NT2/D1 (cell line): ENCODE results near the gene SPNS1.

ENCODE experiments used
- SUZ12 ChIP-seq: IDR thresholded peaks from 2 replicates; pipeline ENCODE4 v1.6.1; 2011; ENCODE audit not compliant: insufficient read length, insufficient read depth; ENCODE audit errors: extremely low read depth
- YY1 ChIP-seq: IDR thresholded peaks from 2 replicates; pipeline ENCODE4 v1.6.1; 2011; ENCODE audit not compliant: insufficient read length, insufficient read depth

DNA sequence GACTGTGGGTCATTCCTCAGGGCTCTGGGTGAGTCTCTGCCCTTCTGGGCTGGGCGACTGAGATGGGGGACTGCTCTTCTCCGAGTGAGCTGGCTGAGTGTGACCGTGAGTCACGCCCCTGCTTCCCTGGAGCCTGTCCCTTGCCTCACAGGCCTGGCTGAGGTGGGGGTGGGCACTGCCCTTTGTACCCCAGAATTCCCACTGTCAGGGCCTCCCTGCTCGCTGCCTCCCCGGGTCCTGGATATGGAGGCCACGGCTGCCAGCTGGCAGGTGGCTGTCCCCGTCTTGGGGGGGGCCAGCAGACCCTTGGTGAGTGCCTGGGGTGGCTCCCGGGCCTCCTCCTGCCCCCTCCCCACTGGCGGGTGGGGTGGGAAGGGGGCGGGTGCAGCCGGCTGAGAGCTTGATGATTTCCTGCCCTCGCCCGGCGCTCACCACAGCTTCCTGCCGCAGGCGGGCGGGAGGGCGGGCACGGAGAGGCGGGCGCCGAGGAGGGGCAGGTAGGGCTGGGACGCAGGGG, 10.1 kb downstream of the SPNS1 start, which contains the start of gene LAT:
- no peak for TF ChIP-seq YY1
- TF ChIP-seq SUZ12 = no peak
